ENCODE data around the gene ZBTB47. TPM values are rescaled to one million over a fixed set of nuclear protein-coding genes. Genes with fewer than 3 reads are reported as not detected.

Gene ZBTB47
- total RNA-seq, 1 experiment from 2014 or later, result 2.9 TPM

DNA sequence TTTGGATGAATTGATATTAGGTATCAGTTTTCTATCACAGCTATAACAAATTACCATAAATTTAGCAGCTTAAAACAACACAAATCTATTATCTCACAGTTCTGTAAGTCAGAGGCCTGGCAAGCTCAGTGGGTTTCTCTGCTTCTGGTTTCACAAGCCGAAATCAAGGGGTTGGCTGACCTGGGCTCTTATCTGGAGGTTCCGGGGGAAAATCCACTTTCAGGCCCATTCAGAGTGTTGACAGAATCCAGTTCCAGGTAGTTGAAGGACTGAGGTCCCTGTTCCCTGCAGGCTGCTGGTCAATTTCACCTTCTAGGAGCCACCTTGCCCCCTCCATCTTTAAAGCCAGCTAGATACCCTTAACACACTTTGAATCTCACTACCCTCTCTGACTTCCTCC lies 60.2 kb downstream of the ZBTB47 start:
- no peak for DNase-seq (ENCODE audit: low read depth, low spot score)
- in situ Hi-C loops (cut with HindIII; ENCODE audit: low pct_unique_long_range_greater_than_20kb, low sequenced_read_pairs), result no loop called here

DNA sequence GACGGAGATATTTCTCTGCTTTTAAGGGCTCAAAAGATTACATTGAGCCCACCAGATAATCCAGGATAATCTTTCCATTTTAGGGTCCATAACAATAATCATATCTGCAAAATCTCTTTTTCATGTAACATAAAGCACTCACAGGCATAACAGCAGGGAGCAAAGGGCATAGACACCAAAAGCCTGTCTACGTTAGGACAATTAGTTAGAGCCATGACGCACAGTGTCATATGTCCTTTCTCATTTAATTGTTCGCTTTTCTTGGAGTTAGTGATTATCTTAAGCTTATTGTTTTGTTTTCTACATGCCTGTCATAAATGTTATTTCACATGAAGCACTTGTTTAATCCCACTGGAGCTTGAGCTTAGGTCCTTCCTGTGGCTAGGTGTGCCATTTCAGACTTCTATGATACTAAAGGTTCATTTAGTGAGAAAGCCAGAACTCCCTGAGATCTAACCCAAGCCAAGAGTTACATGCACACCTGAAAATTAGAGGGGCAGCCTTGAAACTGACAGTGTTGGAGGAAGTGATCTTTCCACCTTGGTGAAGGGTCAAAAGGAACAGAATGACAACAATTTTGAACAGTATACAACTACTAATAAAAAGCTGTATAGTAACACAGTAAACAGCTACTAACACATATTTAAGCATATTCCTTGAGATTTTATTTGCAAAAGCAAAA lies 60.8 kb downstream of the ZBTB47 start:
- in situ Hi-C loops (cut with HindIII; ENCODE audit: low pct_unique_long_range_greater_than_20kb, low sequenced_read_pairs), result no loop called here
- no peak for DNase-seq (ENCODE audit: low read depth, low spot score)

Other genes with a start within 250 kb of the ZBTB47 start
- not detected in 2 replicates for gene LYZL4, start 243.1 kb upstream of the ZBTB47 start, total RNA-seq (2014; rRNA removed; shearing (Covaris generic))
- gene VIPR1, start 151.1 kb upstream of the ZBTB47 start, total RNA-seq (2014; rRNA removed; shearing (Covaris generic)), result 0.34 TPM in 1 of 2 replicates, not detected in the other
- 59.2 and 62.4 TPM in 2 replicates for gene SEC22C, start 71.7 kb upstream of the ZBTB47 start, total RNA-seq (2014; rRNA removed; shearing (Covaris generic))
- 24.9 and 26.0 TPM in 2 replicates for gene SS18L2, start 62.8 kb upstream of the ZBTB47 start, total RNA-seq (2014; rRNA removed; shearing (Covaris generic))
- gene NKTR, start 53.0 kb upstream of the ZBTB47 start, total RNA-seq (2014; rRNA removed; shearing (Covaris generic)), result 18.9 and 19.0 TPM in 2 replicates
- gene KLHL40, start 31.8 kb downstream of the ZBTB47 start, total RNA-seq (2014; rRNA removed; shearing (Covaris generic)), result not detected in 2 replicates
- gene HHATL, start 49.1 kb downstream of the ZBTB47 start, total RNA-seq (2014; rRNA removed; shearing (Covaris generic)), result not detected in 2 replicates
- gene CCDC13, start 119.6 kb downstream of the ZBTB47 start, total RNA-seq (2014; rRNA removed; shearing (Covaris generic)), result 0.48 TPM in 1 of 2 replicates, not detected in the other
- 165 and 193 TPM in 2 replicates for gene HIGD1A, start 150.8 kb downstream of the ZBTB47 start, total RNA-seq (2014; rRNA removed; shearing (Covaris generic))
- not detected in 2 replicates for gene ACKR2, start 155.7 kb downstream of the ZBTB47 start, total RNA-seq (2014; rRNA removed; shearing (Covaris generic))
- gene CYP8B1, start 222.2 kb downstream of the ZBTB47 start, total RNA-seq (2014; rRNA removed; shearing (Covaris generic)), result not detected in 2 replicates

Data from SK-MEL-5 (cell line).